ENCODE measurements around the gene RIC8A.
"Not testable (repeated sequence)": the region's sequence is repeated elsewhere in the genome, so short reads cannot be mapped to it uniquely, and the experiment has no call there.

RIC8A gene

DNA sequence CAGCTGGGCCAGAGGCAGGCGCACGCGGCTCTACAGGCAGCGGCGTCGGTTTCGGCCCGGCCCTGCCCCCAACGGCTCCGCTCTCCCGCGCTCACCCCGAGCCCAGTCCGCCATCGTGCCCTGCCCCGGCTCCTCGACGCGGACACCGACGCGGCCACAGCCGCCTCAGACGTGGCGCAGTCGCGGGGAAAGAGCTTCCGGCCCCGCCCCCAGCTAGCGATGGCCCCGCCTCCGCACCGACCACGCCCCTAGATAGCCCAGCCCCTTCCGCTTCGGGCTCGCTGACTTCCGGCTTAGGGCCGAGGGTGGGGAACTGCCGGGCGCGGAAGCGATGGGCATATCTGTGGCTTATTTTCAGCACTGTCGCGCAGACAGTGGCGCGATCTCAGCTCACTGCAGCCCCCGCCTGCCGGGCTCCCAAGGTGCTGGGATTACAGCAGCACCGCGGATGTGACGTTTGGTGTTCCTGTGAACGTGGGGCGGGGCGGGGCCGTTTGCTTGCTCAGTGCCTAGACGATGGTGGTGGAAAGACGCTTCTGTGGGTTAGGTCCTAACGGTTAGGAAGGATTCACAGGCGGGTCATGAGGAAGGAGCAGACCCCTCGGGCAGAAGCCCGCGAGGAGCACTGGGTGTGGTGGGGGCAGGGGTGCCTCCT is at the start of gene RIC8A, which contains the start of gene BET1L:
TSS of gene RIC8A (plus strand) at position 501 of the 655 bp plus-strand sequence. CDS start 1,147 bp downstream, outside the sequence.
TSS of gene BET1L (minus strand) at position 192 of the 655 bp plus-strand sequence. CDS start at position 114, 78 bp downstream.
- DNase-seq: peak; percentile 81

DNA sequence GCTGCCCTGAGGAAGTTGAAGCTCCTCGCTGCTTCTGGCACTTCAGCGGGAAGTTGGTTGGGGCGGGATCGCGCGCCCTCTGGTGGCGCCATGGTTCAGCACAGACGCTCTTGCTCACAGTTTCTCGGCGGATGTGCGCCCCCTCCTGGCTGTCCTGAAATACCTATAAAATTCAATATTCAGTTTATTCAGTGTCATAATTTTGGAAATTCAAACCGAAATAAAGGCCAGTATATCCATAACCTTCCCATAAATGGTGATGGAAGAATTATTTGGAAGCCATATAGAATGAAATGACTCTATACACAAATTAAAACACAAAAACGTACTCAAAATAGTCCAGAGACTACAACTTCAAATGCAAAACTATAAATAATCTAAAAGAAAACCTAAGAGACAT is 27.3 kb upstream of the RIC8A start:
- not testable (repeated sequence) for DNase-seq

DNA sequence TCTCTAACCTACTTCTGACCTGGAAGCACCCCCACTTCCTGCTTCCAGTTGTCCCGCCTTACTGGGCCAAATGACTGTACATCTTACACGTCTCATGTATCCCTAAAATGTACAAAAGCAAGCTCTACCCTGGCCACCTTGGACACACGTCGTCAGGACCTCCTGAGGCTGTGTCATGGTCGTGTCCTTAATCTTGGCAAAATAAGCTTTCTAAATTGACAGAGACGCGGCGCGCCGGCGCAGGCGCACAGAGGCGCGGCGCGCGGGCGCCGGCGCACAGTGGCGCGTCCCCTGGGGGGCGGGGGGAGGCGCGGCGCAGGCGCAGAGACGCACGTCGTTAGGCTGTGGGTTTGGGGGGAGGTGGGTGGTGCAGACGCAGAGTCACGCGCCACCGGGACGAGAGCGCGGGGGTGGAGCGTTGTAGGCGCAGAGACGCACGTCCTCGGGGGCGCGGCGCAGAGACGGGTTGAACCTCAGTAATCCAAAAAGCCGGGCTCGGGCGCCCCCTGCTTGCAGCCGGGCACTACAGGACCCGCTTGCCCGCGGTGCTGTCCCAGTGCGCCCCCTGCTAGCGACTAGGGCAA is 18.2 kb upstream of the RIC8A start:
- not testable (repeated sequence) for DNase-seq

DNA sequence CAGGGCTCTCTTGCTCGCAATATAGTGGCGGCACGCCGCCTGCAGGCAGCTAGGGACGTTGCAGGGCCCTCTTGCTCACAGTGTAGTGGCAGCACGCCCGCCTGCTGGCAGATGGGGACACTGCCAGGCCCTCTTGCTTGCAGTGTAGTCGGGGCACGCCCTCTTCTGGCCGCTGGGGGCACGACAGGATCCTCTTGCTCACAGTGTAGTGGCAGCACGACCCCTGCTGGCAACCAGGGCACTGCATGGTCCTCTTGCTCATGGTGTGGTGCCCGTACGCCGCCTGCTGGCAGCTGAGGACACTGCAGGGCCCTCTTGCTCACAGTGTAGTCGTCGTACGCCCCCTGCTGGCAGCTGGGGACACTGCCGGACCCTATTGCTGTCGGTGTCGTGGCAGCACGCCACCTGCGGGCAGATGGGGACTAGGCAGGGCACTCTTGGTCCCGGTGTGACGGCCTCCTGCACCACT is 17.6 kb upstream of the RIC8A start:
- not testable (repeated sequence) for DNase-seq

DNA sequence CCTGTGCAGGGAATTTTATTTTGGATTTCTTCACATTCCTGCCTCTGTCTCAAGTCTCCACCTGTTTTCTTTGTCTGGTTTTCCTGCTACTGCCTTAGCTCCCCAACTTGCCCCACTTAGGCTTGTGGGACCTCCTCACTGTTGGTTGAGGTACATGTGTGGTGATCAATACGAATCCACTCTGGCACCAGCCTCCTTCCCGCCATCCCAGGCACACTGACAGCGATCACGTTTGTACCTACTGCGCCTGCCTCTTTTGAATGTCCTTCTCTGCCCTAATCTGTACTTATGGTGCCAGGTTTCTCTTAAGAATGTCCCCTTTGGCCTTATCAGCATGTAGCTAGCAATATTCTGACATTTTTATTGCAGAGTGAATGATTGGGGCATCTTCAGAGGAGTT is 17.0 kb upstream of the RIC8A start:
- not testable (repeated sequence) for DNase-seq

DNA sequence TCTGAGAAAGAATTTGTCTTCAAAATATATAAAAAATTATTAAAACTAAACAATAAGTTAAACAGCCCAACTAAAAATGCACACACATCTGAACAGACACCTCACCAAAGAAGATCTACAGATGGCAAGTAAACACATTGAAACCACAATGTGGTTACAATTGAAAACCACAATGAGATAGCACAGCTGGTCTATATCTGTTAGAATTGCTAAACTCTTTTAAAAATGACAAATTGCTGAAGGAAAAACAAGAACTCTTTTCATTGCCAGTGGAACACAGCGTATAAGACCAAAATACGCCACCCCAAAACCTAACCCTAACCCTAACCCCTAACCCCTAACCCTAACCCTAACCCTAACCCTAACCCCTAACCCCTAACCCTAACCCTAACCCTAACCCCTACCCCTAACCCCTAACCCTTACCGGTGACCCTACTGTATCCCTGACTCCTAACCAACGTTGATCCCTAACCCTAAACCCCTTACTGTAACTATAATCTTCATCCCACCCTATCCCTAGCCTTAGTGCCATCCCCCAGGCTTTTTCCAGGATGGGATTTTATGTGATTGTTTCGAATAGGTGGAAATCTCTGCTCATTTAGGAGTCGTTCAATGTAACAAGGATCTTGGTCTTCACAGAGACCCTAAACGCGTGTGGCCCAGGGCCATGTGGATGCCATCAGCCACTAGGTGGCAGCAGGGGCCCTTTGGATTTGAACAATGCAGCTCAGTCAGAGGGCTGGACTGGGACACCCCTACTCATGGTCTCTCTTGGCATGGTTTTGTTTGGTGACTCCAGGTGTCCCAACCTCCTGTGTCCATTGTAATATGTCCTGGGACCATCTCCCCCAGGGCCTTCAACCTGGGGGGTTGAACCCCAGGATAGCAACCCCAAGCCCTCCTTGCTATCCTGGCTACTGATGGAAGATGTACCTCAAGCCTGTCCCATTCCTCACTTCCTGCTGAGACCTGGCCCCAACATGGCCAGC is 15.7 kb upstream of the RIC8A start:
- not testable (repeated sequence) for DNase-seq

DNA sequence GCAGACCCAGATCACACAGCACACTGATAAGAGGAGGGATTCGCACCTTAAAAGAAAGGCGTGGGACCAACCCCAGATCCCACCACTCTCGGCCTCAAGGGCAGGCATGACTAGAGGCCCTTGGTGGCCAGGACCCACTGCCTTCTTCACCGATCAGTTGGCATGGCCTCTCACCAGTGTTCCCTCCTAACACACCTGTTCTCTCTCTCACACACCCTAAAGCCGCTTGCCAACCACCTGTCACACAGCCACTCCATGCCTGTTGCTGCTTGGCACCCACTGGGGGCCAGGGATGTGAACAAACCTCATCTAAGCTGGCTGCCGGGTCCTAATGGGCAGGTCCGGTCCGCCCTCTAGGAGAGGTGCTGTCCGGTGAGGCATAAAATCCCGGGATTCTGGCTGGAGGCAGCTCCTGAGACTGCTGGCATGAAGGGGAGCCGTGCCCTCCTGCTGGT is 14.8 kb upstream of the RIC8A start, which contains the start of gene SCGB1C1:
TSS of gene SCGB1C1 (plus strand) at position 405 of the 455 bp plus-strand sequence. CDS start at position 427, 22 bp downstream.
- DNase-seq: not testable (repeated sequence)

DNA sequence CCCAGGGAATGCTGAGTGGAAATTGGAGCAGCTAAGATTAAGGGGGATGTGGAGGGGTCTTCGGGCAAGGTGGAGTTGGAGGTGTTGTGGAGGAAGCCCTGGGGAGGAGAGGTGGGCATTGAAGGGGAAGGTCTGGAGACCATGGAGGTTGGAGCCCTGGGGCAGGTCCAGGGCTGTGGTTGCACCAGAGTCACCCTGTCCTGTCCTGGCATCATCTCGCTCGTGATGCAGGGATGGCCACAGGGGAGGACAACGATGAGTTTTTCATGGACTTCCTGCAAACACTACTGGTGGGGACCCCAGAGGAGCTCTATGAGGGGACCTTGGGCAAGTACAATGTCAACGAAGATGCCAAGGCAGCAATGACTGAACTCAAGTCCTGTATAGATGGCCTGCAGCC is 14.0 kb upstream of the RIC8A start:
- not testable (repeated sequence) for DNase-seq

DNA sequence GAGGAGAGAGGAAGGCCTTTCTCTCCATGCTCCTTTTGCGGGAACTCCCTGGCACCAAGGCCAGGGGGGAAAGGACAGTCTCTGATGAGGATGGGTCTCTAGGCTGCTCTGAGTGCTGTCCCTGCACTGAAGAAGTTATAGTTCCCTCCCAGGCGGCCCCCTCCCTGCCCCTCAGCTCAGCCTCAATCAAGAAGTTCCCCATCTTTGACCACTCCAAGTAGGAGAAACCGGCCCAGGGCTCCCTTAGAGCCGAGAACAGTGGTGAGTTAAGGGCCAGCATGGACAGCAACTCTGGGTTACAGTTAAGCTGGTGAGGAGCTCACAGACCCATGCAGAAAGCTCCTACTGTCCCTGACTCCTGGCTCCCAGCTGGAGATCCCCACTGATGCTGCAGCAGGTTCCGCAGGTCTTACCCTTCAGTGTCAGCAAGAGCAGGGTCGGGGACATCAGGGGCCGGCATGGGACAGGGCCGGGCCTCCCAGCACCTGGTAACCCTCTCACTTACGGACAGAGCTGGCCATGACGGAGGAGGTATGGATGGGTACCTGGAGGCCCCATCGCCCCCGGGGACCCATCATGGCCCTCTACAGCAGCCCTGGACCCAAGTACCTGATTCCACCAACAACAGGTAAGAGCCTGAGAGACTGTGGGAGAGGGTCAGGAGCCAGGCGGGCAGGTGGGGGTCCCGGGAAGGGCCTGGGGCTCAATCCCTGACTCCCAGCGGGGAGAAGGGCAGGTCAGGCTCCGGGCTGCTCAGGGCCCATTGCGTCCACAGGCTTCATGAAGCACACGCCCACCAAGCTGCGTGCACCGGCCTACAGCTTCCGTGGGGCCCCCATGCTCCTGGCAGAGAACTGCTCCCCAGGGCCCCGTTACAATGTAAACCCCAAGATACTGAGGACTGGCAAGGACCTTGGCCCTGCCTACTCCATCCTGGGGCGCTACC is 10.4 kb upstream of the RIC8A start:
- DNase-seq: no peak

DNA sequence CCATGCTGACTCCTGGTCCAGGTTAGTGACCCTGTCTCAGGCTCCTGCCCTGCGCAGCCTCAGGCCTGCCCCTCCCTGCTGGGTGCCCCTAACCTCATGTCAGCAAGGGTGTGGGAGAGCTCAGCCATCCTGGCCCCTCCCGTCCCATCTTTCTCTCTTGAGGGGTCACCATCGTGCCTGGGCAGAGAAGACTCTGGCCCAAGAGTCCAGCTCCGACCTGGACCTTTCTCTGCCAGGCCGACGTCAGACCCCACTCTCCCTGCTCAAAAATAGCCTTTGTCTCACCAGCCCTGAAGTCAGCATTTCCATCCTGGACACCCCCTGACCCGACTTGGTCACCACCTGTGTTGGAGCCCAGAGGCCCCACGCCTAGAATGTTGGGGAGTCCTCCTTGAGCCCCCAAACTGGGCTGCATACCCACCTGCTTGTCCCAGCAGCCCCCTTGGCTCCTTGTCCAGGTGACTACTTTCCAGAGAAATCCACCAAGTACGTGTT is 9.7 kb upstream of the RIC8A start:
- DNase-seq: no peak

DNA sequence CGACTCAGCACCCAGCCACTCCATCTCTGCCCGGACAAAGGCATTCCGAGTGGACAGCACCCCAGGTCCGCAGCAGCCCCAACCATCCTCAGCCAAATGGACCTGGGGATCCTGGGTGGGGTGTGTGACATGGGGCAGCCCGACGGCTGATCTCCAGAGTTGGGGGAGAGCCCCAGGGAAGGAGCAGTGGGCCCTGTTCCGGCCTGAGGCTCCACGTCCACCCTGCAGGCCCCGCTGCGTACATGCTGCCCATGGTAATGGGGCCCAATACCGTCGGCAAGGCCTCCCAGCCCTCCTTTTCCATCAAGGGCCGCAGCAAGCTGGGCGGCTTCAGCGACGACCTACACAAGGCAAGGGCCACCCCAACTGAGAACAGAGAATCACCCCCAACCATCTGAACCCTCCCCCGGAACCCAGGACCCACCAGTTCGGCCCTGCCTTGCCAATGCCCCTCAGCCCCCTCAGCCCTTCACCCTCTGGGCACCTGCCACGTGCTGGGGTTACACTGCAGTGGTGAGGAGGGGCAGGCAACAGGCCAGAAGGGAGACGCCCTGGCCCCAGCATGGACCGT is 9.2 kb upstream of the RIC8A start:
- no peak for DNase-seq

DNA sequence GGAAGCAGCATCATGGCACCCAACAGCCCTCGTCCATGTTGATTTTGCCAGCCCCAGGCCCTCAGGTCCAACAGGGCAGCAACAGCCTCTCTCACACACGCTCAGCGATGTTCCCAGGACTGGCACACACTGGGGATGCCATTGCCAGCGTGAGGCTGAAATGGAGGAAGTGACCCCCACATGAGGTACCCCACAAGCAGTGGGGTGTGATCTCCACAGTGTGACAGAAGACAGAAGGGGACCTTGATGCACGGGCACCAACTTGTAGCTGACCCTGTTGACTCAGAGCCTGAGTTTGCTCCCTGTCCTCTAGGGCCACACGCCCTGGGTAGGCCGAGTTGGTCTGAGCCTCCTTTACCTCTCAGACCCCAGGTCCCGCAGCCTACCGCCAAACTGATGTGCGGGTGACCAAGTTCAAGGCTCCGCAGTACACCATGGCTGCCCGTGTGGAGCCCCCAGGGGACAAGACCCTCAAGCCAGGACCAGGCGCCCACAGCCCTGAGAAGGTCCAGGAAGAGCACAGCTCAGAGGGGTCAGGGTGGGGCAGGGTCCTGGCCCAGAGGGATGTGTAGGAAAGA is 8.4 kb upstream of the RIC8A start:
- no peak for DNase-seq

DNA sequence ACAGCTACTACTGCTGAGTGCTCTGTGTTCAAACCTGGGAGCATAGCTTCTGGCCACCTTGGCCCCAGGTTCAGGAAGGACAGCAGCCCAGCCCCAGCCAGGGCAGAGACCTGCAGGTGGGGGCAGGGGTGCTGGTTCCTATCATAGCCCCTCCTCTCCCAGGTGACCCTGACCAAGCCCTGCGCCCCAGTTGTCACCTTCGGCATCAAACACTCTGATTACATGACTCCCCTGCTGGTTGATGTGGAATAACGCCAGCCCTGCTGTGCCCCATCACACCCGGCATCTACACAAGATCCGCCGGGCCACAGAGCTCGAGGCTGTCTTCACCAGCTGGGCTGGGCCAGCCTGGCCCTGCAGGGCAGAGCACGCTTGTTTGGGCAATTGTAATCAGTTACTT is 7.7 kb upstream of the RIC8A start:
- no peak for DNase-seq

DNA sequence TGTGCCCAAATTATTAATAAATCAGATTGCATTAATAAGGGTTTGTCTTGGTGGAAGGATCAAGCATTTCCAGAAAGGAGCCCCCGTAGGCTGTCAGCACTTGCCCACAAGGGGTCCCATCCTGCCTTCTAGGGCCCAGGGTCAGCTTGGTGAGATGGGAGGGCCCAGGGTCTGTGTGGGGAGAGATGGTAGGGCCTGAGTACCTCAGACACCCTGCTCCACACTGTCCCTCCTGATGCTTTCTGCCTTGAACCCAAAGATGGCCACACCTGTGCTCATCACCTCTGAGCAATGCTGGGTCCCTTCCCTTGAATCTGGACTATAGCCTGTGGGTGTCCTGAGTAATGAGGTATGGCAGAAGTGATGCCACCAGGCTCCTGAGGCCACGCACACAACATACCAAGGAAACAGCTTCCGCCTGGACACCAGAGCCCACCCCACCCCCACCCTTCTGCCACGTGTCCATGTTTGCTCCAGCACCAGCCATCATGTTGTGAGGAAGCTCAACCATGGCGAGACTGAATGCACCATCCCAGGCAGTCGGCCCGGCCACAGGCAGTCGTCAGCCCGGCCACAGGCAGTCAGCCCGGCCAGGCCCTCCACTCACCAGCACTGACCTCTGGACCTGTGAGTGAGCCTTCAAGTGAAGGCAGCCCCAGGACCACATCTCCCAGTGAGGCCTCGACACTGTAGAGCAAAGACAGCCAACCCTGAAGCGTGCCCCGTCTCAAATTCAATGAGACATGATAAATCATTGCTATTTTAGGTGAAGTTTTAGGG is 7.1 kb upstream of the RIC8A start:
- DNase-seq: no peak

DNA sequence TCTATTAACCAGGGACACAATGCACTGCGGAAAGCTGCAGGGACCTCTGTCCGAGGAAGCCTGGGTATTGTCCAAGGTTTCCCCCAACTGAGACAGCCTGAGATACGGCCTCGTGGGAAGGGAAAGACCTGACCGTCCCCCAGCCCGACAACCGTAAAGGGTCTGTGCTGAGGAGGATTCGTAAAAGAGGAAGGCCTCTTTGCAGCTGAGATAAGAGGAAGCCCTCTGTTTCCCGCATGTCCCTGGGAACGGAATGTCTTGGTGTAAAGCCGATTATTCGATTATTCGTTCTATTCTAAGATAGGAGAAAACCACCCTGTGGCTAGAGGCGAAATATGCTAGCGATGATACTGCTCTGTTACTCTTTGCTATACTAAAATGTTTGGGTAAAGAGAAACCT is 5.5 kb upstream of the RIC8A start:
- no peak for DNase-seq

DNA sequence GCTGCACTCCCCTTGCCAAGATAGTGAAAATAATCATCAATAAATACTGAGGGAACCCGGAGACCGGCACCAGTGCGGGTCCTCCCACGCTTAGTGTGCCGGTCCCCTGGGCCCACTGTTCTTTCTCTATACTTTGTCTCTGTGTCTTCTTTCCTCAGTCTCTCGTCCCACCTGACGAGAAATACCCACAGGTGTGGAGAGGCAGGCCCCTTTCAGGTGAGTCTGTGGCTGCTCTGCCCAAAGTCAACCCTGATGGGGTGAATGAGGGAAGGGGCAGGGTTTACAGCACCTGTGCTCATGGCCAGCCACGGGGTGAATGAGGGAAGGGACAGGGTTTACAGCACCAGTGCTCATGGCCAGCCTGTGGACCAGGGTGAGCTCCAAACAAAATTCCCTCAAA is 5.0 kb upstream of the RIC8A start:
- no peak for DNase-seq

DNA sequence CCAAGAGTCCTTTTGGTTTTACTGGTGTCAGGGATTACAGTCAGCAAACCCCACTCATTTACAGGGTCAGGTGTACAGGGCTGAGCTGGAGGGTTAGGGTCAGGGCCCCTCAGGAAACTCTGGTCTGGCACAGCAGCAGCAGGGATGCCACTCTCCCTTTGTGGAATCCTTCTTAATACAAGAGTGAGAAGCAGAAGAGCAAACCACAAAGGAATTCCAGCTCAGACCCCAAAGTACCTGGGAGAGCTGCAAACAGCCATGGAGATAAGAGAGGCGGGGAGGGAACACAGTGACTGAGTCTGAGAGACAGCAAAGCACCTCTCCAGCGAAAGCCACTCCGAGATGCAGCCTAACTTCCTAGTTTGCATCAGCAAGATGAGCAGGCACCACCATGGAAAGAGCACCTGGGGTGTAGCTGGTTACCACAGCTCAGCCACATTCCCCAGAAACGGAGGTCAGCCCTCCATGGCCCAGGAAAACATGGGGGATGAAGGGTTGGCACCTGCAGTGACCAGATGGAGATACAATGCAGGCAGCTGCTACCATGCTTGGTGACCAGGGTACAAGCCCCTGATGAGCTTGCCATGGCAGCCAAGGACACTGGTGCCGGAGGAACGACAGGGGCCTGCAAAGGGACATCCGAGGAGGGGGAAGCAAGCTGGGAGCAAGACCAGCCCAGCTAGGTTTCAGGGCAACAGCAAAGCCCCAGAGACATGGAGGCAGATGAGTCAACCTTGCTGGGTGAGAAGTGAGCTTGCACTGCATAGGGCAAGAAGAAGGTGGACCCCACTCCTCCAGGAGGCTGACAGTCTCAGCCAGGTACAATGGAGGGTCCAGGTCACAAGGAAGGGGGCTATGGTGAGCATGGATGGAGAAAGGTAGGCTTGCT is 4.2 kb upstream of the RIC8A start:
- no peak for DNase-seq

DNA sequence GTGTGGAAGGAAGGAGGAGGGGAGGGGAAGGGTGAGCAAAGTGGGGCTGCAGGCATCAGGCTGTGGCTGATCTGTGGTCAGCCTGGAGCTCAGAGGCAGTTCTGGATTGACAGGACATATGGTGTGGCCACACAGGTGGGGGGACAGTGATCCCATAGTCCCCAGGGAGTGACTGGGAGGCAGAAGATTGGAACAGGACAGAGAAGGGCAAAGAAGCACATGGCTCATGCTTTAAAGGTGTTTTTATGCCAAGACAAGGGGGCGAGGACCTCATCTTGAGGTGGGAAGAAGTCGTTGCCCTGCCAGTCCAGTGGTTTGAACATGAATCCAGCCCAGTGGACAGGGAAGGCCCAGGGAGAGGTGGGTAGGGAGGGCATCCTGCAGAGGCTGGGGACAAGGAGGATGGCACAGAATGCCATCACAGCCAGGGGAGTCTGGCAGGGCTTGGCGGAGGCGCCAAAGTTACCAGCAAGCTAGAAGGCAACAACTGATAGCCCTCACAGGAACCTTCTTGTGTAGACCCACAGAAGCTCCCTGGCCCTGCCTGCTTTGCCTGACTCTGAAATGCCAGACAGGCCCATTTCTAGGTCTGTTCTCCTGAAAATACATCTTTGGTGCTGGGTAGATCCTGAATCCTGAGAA is 3.4 kb upstream of the RIC8A start:
- no peak for DNase-seq

Data from NCI-H2171 (cell line).